HG02840 (cell line): ENCODE measurements around the gene NMNAT1.
A peak's percentile ranks its signal among the peaks of the same experiment; 100 is the strongest.
"Not testable (repeated sequence)": the region's sequence is repeated elsewhere in the genome, so short reads cannot be mapped to it uniquely, and the experiment has no call there.

Source experiments
- ATAC-seq: cut with Tn5 transposase; IDR thresholded peaks from one replicate; pipeline ENCODE4 v1.9.1; 2021; ENCODE audit warnings: mild to moderate bottlenecking, moderate library complexity, moderate number of reproducible peaks; ENCODE audit not compliant: unreplicated experiment, low FRiP score

NMNAT1 gene

DNA sequence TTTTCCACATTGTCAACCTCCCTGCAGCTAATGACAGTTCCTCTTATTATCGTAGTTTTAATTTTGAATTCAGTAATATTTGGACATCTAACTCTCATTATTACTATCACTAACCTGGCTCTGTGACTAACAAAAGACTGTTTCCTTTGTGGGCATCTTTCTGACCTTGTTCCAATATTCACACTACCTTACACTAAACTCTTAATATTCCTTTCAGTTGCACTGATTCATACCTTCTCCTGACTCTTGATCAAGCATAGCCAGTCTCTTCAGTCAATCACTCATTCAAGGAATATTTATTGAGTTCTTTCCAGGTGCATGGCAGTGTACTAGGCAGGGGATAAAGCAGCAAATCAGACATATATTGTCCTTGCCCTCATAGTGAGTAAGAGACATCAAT is 25.4 kb upstream of the NMNAT1 start:
- no peak for ATAC-seq

DNA sequence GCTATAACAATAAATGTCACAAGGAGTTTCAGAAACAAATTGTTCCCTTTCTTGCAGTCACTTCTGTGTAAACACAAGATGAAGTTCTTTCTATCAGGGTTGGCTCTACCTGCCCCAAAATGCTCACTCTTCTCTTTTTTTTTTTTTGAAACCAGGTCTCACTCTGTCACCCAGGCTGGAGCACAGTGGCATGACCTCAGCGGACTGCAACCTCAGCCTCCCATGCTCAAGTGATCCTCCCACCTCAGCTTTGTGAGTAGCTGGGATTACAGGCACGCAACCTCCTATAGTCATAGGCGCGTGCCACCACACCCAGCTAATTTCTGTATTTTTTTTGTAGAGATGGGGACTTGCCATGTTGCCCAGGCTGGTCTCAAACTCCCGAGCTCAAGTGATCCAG is 22.7 kb upstream of the NMNAT1 start:
- no peak for ATAC-seq

DNA sequence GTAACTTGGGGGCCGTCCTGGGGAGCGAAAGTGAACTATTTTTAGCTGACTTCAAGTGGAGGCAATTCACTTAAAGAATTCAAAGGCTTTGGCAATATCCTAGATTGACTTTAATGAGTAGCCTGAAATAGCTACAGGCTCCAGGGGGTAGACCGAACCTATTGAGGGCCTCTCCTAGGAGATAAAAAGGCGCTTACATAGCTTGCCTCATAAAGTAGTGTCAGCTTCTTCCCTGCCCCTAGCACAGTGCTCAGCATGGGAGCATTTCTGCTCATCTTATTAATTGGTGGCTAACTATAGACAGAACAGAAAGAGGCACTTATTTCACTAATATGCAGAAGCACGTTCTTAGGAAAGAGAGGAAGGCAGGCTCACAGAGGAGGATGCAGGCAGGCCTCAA is 20.9 kb upstream of the NMNAT1 start:
- no peak for ATAC-seq

DNA sequence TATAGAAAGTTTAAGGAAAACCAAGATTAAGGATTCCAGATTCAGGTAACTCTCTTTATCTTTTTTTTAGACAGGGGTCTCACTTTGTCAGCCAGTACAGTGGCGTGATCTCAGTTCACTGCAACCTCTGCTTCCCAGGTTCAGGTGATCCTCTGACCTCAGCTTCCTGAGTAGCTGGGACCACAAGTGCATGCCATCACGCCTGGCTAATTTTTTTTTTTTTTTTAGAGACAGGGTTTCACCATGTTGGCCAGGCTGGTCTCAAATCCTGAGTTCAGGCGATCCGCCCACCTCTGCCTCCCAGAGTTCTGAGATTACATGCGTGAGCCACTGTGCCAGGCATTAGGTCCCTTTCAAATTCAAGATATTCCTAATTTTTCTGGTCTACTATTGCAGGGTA is 16.0 kb upstream of the NMNAT1 start:
- no peak for ATAC-seq

DNA sequence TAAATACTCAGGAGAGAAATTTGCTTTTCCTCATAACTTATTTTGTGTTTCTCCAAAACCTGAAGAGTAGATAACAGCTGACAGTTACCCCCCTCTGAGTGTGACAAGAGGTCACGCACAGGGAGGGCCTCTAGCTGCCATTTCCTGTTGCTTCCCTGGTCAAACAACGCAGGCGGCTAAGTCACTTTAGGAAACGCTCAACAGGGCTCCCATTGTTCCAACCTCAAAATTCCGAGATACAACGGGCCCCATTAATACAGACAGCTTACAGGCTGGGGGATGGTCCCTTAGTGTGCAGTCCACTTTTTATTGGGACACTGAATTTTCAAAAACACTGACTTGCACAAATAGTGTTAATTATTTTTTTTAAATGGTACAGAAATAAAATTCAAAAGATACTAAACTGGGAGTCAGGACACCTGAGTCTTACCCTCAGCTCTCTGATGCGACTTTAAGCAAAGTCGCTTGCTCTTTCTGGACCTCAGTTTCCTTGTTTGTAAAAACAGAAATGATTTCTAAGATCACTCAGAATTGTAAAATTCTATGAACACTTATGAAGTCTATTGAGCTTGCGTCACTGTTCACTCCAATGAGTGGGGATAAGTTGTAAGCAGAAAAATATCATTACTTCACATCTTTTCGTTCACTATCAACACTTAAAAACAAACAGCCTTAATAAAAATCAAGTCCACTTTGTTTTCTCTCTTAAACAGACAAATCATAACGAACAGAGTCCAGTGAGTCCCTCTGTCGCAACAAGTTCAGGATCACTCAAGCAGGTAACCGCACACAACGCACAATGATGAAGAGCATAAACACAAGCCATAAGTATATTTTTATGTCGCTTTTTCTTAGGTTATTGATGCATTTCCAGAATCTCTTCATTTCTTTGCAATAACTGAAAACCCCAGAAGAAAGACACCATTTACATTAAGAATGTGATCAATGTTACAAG is 13.6 kb upstream of the NMNAT1 start:
- no peak for ATAC-seq

DNA sequence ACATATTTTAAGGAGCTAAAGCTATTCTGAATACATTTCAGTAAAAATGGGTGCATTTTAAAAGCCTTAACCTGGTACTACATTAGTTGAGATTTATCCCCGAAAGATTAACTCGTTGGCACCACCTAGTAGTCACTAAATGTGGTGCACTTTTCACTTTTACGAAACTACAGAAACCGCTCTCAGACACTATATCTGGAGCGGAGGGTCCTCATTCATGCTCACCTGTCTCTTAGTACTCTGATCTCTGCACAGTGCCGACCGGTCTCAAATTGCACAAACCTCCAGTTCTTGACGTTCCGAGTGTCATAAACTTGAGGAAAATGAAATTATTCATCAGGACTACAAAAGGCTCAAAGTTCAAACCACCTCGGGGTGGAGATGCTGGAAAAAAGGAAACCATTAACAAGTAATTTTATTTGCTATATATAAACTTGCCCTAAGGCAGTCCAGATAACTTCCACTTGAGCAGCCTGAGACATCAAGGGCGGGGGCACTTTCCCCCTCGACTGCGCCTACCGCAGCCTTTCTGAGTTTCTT is 806 bp upstream of the NMNAT1 start:
- ATAC-seq = peak; percentile 31

DNA sequence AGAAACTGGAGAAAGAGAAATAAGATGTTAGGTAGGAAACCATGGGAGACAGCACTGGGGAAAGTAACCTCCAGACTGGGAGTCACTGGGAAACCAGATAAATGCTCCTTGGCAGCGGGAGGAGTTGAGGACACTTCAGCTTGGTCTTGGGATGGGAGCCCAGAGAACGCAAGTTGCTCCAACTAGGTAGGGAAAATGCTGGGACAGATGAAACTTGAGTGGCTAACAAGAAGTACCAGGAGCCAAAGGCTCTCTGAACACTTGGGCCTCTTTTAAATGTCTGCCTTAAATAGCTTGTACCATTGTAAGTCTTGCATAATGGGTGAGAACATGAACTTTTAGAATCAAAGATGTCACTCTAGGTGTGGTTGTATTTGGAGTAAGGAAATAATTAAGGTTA is 3.0 kb downstream of the NMNAT1 start:
- no peak for ATAC-seq

DNA sequence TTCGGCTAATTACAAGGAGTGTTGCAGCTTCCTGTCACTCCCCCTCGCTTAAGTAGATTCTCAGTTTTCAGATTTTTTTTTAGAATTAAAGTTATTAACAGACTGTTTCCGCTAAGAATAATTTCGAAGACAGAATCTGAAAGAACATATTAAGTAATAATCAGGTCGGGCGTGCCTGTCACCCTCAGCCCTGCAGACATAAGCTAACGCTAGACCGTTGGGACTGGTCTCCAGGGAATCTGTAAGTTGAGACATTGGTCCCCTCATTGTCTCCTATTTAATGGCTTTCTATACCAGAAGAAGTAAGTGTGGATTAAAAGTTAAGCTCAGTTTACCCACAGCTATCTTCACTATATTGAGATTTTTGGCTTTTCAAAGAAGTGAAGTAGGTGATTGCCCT is 14.5 kb downstream of the NMNAT1 start:
- ATAC-seq = no peak

DNA sequence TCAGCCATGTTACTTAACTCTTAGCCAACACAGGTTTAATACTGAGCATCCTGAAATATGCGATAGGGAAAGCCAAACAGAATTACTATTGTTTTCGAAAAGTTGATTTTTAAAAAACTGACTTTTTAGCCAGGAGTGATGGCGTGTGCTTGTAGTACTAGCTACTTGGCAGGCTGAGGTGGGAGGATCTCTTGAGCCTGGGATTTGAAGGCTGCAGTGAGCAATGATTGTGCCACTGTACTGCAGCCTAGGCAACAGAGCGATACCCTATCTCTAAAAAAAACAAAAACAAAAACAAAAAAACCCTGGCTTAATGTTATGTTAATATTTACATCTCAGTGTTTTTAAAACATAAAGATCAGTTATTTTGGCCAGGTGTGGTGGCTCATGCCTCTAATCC is 16.7 kb downstream of the NMNAT1 start:
- no peak for ATAC-seq

DNA sequence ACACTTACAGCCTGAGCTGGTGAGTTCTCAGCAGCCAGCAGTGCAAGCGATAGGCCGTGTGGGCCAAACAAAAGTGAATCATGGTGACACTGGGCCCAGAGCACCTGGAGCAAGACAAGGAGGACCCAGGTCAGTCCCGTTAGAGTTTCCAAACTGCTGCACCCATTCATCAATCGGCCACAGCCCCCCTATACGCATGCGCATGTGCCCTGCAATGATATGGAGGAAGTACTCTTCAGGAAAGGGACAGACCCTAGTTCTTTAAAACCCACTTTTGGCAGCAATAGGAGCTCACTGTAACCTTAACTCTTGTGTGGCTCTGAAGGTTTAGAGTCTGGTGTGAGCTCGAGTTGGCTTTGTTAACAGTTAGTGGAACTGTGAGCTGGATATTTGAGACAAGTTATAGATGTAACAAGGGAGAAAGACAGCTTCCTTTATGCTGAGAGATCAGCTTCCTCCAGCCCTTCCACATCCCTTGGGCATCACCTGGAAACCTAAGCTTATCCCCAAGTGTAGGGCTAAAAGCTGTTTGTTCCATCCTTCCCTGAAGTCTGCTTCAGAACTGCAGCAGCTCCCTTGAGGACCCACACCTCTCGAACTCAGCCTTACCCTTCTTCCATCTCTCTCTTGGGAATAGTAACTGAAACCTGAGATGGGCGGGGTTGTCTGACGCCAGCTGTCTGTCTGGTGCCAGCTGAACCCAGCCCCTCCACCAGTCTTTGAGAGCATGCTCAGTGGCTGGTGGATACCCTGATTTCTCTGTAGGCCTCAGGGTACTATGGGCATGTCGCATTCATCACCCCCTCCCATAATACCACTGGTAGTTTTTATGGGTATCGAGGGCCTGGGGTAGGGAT is 17.7 kb downstream of the NMNAT1 start:
- no peak for ATAC-seq

DNA sequence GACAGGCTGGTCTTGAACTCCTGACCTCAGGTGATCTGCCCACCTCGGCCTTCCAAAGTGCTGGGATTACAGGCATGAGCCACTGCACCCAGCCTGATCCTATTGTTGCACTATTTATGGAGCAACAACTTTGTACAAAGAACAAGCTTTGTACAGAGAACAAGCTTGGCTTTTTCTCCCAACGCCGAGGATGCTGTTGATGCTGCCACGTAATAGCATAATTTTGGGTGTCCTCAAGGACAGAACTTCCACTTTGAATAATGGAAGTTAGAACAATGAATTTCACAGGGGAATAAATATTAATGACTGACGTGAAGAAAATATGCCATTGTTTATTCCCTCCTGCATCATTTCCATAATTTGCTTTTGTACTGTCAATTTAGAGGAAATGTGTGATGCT is 41.0 kb downstream of the NMNAT1 start:
- ATAC-seq = no peak

DNA sequence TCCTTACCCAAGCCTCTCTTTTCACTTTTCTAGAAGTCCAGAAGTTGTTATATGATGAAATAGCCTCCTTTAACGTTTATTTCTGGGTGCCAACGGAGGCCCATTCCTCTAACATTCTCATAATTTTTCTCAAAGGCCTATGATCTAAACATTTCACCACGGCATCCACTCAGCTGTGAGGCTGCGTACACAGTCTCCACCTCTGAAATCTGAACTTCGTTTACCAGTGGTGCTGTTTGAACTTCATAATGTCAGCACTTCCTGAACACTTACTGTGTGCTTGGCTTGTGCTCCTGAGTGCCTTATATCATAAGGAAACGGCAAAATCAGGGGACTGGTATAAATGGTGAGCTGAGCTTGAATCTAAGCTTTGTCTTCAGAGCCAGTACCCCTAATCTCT is 41.7 kb downstream of the NMNAT1 start:
- ATAC-seq = no peak

DNA sequence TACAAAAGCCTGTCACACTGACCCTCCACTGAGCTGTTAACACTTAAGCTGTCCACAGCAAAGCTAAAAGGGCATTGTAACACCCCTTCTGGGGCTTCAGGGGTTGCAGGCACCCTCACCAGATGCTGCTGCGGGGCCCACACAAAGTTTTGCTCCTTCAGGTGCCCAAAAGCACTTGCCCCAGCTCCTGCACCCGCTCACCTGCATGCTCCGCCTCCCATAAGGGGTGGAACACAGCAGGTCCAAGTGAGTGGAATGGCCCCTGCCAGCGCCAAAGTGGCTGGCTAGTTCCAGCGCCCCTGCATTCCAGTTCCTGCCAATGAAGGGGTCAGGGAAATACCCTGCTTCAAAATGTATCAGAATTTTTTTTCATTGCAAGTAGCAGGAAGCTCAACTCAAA is 46.5 kb downstream of the NMNAT1 start:
- no peak for ATAC-seq

DNA sequence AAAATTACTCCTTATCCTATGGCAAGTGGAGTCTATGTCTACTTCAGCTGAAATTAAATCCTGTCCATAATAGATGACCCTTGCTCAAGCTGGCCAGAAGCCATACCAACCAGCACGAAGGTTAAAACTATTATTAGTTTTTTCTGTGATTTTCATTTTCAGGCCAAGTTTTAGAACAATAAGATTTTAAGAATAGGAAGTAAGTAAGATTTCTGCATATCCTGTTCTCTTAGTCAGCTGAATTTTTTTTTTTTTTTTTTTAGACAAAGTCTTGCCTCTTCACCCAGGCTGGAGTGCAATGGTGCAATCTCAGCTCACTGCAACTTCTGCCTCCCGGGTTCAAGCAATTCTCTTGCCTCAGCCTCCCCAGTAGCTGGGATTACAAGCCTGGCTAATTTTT is 47.7 kb downstream of the NMNAT1 start:
- no peak for ATAC-seq

DNA sequence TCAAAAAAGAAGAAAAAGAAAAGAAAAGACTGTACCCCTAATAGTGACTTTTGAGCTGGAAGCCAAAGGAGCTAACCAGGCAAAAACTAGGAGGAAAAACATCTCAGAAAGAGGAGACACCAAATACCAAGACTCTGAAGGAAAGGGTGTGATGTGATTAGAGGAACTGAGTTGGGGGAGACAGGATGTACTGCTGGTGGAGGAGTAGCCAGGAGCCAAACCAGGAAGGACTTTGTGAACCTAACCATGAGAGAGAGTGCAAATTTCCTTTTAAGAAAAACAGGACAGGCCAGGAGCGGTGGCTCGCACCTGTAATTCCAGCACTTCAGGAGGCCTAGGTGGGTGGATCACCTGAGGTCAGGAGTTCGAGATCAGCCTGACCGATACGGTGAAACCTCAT is 49.6 kb downstream of the NMNAT1 start:
- ATAC-seq = no peak

DNA sequence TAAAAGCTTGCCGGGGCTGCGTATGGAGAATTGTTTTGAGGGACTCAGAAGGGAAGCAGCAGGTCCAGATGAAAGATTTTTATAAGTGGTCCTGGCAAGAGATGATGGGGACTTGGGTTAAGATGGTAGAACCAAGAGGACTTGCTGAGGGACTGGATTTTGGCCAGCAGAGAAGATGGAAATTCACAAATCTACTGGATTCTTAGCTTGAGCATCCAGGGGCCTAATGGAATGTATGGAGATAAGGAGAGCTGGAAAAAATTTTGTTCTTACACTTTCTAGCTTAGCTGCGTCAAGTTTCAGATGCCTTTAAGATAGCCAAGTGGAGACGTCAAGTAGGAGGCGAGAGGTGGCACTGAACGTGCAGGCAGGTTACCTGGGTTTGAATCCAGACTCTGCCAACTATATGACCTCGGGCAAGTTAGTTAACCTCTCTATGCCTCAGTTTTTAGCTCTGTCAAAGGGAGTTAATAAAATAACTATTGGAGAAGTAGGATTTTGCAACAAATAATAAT is 50.3 kb downstream of the NMNAT1 start:
- ATAC-seq = no peak

DNA sequence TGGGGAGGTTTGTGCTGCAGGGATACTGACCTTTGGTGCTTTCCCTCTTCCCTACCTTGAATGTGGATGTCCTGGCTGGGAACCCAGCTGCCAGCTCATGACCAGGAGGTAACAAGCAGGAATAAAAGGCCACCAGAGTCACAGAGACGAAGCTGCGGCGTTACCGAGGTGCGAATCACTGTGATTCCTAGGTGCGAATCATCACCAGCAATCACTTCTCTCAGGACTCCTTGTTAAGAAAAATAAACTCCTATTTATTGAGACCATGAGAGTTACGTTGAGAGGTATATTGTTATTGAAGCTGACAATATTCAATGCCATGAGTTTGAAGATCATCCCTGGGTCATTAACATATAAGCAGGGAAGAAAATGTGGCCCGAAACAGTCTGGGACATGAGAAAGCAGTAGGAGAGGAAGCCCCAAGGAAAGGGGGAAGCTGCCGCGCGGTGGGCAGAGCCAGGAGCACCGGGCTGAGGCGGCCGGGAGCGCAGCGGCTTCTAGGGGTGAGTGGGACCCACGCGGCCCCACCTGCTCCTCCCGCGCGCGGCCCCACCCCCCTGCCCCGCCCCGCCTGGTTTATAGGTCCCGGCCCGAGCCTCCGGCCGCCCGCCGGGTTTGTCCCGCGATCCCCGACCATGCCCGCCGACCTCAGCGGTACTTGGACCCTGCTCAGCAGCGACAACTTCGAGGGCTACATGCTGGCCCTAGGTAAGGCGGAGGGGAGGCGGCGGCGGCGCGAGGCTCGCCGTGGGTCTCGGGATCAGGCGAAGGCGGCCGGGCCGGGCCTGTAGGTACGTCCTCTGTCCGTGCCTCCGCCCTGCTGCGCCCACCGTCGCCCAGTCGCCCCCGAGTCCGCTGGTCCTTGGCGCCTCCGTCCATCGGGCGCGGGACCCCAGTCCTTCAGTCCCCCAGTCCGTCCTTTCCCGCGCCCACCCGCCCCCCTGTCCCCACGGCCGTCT is 53.6 kb downstream of the NMNAT1 start, which contains the start of gene RBP7:
RBP7 (plus strand) TSS at position 605 of the 959 bp plus-strand sequence; CDS start at position 636, 31 bp downstream.
- ATAC-seq = no peak

DNA sequence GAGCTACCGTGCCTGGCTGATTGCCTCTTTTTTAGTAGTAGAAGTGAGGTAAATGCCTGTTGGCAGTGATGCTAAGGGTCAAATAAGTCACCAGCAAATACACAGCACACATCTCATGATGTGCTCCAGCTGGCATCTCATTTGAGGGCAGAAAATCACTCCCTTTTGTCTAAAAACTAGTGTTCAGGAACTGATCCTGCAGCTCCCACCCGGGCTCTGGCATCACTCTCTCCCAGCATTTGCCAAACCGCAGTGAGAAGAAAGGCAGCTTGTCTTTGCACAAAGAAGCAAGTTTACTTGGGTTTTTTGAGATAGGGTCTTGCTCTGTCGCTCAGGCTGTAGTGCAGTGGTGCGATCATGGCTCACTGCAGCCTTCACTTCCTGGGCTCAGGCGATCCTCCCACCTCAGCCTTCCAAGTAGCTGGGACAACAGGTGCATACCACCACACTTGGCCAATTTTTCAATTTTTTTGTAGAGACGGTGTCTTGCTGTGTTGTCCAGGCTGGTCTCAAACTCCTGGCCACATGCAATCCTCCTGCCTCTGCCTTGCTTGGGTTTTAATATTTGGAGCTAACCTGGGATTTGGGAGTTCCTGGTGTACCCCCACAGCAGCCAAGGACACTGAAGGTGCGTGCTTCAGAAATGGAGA is 57.9 kb downstream of the NMNAT1 start:
- ATAC-seq = no peak

DNA sequence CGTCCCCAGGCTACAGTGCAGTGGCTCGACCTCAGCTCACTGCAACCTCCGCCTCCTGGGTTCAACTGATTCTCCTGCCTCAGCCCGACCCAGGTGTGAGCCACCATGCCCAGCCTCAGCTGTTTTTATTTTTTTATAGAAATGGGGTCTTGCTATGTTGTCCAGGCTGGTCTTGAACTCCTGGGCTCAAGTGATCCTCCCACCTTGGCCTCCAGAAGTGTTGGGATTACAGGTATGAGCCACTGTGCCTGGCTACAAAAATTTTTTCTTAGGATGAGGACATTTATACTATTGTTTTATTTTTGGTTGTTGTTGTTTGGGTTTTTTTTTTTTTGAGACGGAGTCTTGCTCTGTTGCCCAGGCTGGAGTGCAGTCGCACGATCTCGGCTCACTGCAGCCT is 62.0 kb downstream of the NMNAT1 start:
- not testable (repeated sequence) for ATAC-seq
